ENCODE results near the gene MRPL36.

- TF ChIP-seq POLR2A (IDR thresholded peaks at IDR 0.05; ENCODE audit: low read depth) (no peak), CTCF (IDR thresholded peaks at IDR 0.05) (no peak)
These were observed 36.6 kb downstream of the MRPL36 start for GRCh38 chr5:1762883-1763547.

Data from esophagus muscularis mucosa (tissue), 3 donors.